ENCODE results near the gene IFT22. TPM values are rescaled to one million over a fixed set of nuclear protein-coding genes. Genes with fewer than 3 reads are reported as not detected.
"Not testable (repeated sequence)": the region's sequence is repeated elsewhere in the genome, so short reads cannot be mapped to it uniquely, and the experiment has no call there.

Gene IFT22
- total RNA-seq, 1 donor from 2014 or later, result 32.0 TPM

GRCh38 chr7:101277155-101277554, 44.5 kb downstream of the IFT22 start:
- intact Hi-C loops (cut with micrococcal nuclease), result no loop called here
- Histone ChIP-seq H3K27me3 (ENCODE audit: low read depth) (peaks cover 69% of the 10 kb centered on the region), H3K27ac (replicated peaks) (no peak overlapping the region), H3K36me3 (no peaks in the 10 kb centered on the region), H3K9me3 (replicated peaks) (no peaks in the 10 kb centered on the region), H3K4me1 (no peaks in the 10 kb centered on the region), H3K4me3 (no peak overlapping the region)
- DNase-seq, result no peak
- TF ChIP-seq CTCF (IDR thresholded peaks at IDR 0.05; ENCODE audit: borderline replicate concordance), result no peak

GRCh38 chr7:101273206-101273605, 48.4 kb downstream of the IFT22 start:
- Histone ChIP-seq H3K36me3 (no peaks in the 10 kb centered on the region), H3K9me3 (replicated peaks) (no peaks in the 10 kb centered on the region), H3K4me3 (no peak overlapping the region), H3K27ac (replicated peaks) (no peak overlapping the region), H3K27me3 (ENCODE audit: low read depth) (peaks cover 55% of the 10 kb centered on the region), H3K4me1 (no peaks in the 10 kb centered on the region)
- no peak for DNase-seq
- intact Hi-C loops (cut with micrococcal nuclease), result no loop called here
- no peak for TF ChIP-seq CTCF (IDR thresholded peaks at IDR 0.05; ENCODE audit: borderline replicate concordance)

- Histone ChIP-seq H3K4me1 (no peaks in the 10 kb centered on the region), H3K27me3 (ENCODE audit: low read depth) (peaks cover 37% of the 10 kb centered on the region), H3K27ac (replicated peaks) (no peak overlapping the region), H3K4me3 (no peak overlapping the region), H3K9me3 (replicated peaks) (no peaks in the 10 kb centered on the region), H3K36me3 (no peaks in the 10 kb centered on the region)
- DNase-seq, result no peak
- TF ChIP-seq CTCF (IDR thresholded peaks at IDR 0.05; ENCODE audit: borderline replicate concordance), result no peak
- intact Hi-C loops (cut with micrococcal nuclease), result no loop called here
Observed at GRCh38 chr7:101271021-101271420, 50.6 kb downstream of the IFT22 start.

- H3K9me3 ChIP-seq (replicated peaks), result no peaks in the 10 kb centered on the region
- intact Hi-C loops (cut with micrococcal nuclease), result no loop called here
- no peak for TF ChIP-seq CTCF (IDR thresholded peaks at IDR 0.05; ENCODE audit: borderline replicate concordance)
Observed at GRCh38 chr7:101269664-101270063, 51.9 kb downstream of the IFT22 start.

GRCh38 chr7:101265622-101266516, 55.7 kb downstream of the IFT22 start:
- intact Hi-C loops (cut with micrococcal nuclease), result no loop called here

More at GRCh38 chr7:101269664-101270063, 51.9 kb downstream of the IFT22 start:
- H3K36me3 ChIP-seq, result no peaks in the 10 kb centered on the region
- peaks cover 25% of the 10 kb centered on the region for H3K27me3 ChIP-seq (ENCODE audit: low read depth)
- H3K4me1 ChIP-seq, result no peaks in the 10 kb centered on the region
- no peak overlapping the region for H3K27ac ChIP-seq (replicated peaks)
- no peak overlapping the region for H3K4me3 ChIP-seq
- no peak for DNase-seq

GRCh38 chr7:101264102-101264706, 57.4 kb downstream of the IFT22 start:
- H3K9me3 ChIP-seq (replicated peaks); H3K27ac ChIP-seq (replicated peaks); H3K4me3 ChIP-seq; H3K36me3 ChIP-seq; intact Hi-C loops (cut with micrococcal nuclease); H3K4me1 ChIP-seq: not testable (repeated sequence)
- H3K27me3 ChIP-seq (ENCODE audit: low read depth), result peaks cover 15% of the 10 kb centered on the region
- peak; percentile 29 for DNase-seq

More at GRCh38 chr7:101265622-101266516, 55.7 kb downstream of the IFT22 start:
- peaks cover 20% of the 10 kb centered on the region for H3K27me3 ChIP-seq (ENCODE audit: low read depth)
- no peak overlapping the region for H3K4me3 ChIP-seq
- no peak for DNase-seq
- H3K36me3 ChIP-seq, result no peaks in the 10 kb centered on the region
- no peak for TF ChIP-seq CTCF (IDR thresholded peaks at IDR 0.05; ENCODE audit: borderline replicate concordance)
- no peaks in the 10 kb centered on the region for H3K9me3 ChIP-seq (replicated peaks)
- H3K4me1 ChIP-seq, result peaks cover 8% of the 10 kb centered on the region
- no peak overlapping the region for H3K27ac ChIP-seq (replicated peaks)

All from left ventricle myocardium inferior (tissue), 1 donor.